Erythroblast (primary cell): Measurements from ENCODE around the gene FH.

ENCODE experiments used
- GATA1 ChIP-seq: IDR thresholded peaks from 2 replicates; pipeline ENCODE4 v1.6.1; 2011; ENCODE audit warnings: low read depth, mild to moderate bottlenecking, control low read depth, low read length, moderate library complexity
- POLR2A ChIP-seq: IDR thresholded peaks from 2 replicates; pipeline ENCODE4 v1.6.1; 2011; ENCODE audit warnings: mild to moderate bottlenecking, low read length

- TF ChIP-seq POLR2A (no peak), GATA1 (no peak)
These were observed 22.8 kb upstream of the FH start for GRCh38 chr1:241542199-241542907.
